PC-3 (cell line): ENCODE results near the gene DPM3. TPM values are rescaled to one million over a fixed set of nuclear protein-coding genes. Genes with fewer than 3 reads are reported as not detected.
"Not testable (repeated sequence)": the region's sequence is repeated elsewhere in the genome, so short reads cannot be mapped to it uniquely, and the experiment has no call there.

ENCODE experiments used
- ATAC-seq: fragments of 200-7000 bp; cut with Tn5 transposase; 2 replicates; pipeline ENCODE4 v1.9.1; 2020; ENCODE audit warnings: mild to moderate bottlenecking, moderate library complexity
- Bru-seq: library from RNA; stranded (reverse); fragments of 400-500 nt; gene quantifications from one replicate; lab custom pipeline; 2021; lab: Mats Ljungman, UMichigan
- BruChase-seq, 2 experiments: library from RNA; stranded (reverse); fragments of 400-500 nt; gene quantifications; one replicate each; lab custom pipeline; 2021; lab: Mats Ljungman, UMichigan
- BruUV-seq: library from RNA; stranded (reverse); fragments of 400-500 nt; replicated peaks from 2 replicates; lab custom pipeline; 2021; lab: Mats Ljungman, UMichigan
- CTCF ChIA-PET: fragments of 300-600 bp; sonication (Branson Sonifier 250); formaldehyde crosslinking; loops from one replicate; lab custom pipeline; 2022; ENCODE audit warnings: antibody characterized with exemption; lab: Charles Lee
- POLR2A ChIA-PET: fragments of 300-600 bp; sonication (Branson Sonifier 250); formaldehyde crosslinking; loops from one replicate; lab custom pipeline; 2022; ENCODE audit warnings: antibody characterized with exemption; ENCODE audit not compliant: unreplicated experiment; lab: Charles Lee
- DNase-seq: peaks from one replicate; pipeline ENCODE4 v3.0.0-alpha.2; 2015
- H2AFZ ChIP-seq: fragments of 300-600 bp; sonication (generic); 2 replicates; pipeline ENCODE4 v1.6.0; 2016; ENCODE audit warnings: antibody characterized with exemption, low read length
- H3F3A ChIP-seq: fragments of 300-600 bp; sonication (generic); one replicate; pipeline ENCODE4 v1.6.0; 2017; ENCODE audit warnings: antibody characterized with exemption, low read length, control low read depth, mild to moderate bottlenecking; ENCODE audit not compliant: unreplicated experiment
- H3K27ac ChIP-seq: fragments of 300-600 bp; sonication (generic); 2 replicates; pipeline ENCODE4 v1.5.1; 2016; ENCODE audit warnings: mild to moderate bottlenecking, low read length
- H3K27me3 ChIP-seq: fragments of 300-600 bp; sonication (generic); 2 replicates; pipeline ENCODE4 v1.6.1; 2016; ENCODE audit warnings: low read length, mixed read lengths
- H3K36me3 ChIP-seq: fragments of 300-600 bp; sonication (generic); 2 replicates; pipeline ENCODE4 v1.6.1; 2016; ENCODE audit warnings: low read depth, mixed run types, low read length, mixed read lengths
- H3K4me1 ChIP-seq: fragments of 300-600 bp; sonication (generic); 2 replicates; pipeline ENCODE4 v1.5.1; 2016; ENCODE audit warnings: low read length; ENCODE audit not compliant: insufficient read depth
- H3K4me2 ChIP-seq: fragments of 300-600 bp; sonication (generic); 2 replicates; pipeline ENCODE4 v1.6.0; 2016; ENCODE audit warnings: low read length
- H3K4me3 ChIP-seq: fragments of 300-600 bp; sonication (generic); 2 replicates; pipeline ENCODE4 v1.5.1; 2016; ENCODE audit warnings: mild to moderate bottlenecking, low read length, mixed read lengths
- H3K79me2 ChIP-seq: fragments of 300-600 bp; sonication (generic); 2 replicates; pipeline ENCODE4 v1.6.1; 2017; ENCODE audit warnings: low read length, mixed read lengths
- H3K9ac ChIP-seq: fragments of 300-600 bp; sonication (generic); 2 replicates; pipeline ENCODE4 v1.6.0; 2016; ENCODE audit warnings: mild to moderate bottlenecking, low read length
- H3K9me2 ChIP-seq: fragments of 300-600 bp; sonication (generic); replicated peaks from 2 replicates; pipeline ENCODE4 v1.6.1; 2016; ENCODE audit warnings: mixed run types, low read length, mixed read lengths
- H3K9me3 ChIP-seq: fragments of 300-600 bp; sonication (generic); 2 replicates; pipeline ENCODE4 v1.6.1; 2016; ENCODE audit warnings: low read length, mixed read lengths
- H4K20me1 ChIP-seq: fragments of 300-600 bp; sonication (generic); 2 replicates; pipeline ENCODE4 v1.6.1; 2016; ENCODE audit warnings: low read length, mixed read lengths
- EZH2 ChIP-seq: fragments of 300-600 bp; sonication (generic); IDR thresholded peaks from one replicate; pipeline ENCODE4 v1.6.1; 2017; ENCODE audit warnings: antibody characterized with exemption, mild to moderate bottlenecking, low read length; ENCODE audit not compliant: unreplicated experiment
- EZH2phosphoT487 ChIP-seq: fragments of 300-600 bp; sonication (generic); IDR thresholded peaks from 2 replicates; pipeline ENCODE4 v1.6.1; 2018; ENCODE audit warnings: mild to moderate bottlenecking, antibody characterized with exemption, low read length, borderline replicate concordance
- intact Hi-C: fragments of 100-400 bp; cut with micrococcal nuclease; formaldehyde crosslinking; loops from 2 replicates; pipeline ENCODE4 v1.9.0; 2023
- long read RNA-seq: library from polyadenylated mRNA; unstranded; transcript quantifications from one replicate; pipeline ENCODE4 v2.0.0, GENCODE V29; 2021; ENCODE audit not compliant: unreplicated experiment
- total RNA-seq: library from RNA; depleted of rRNA; stranded (reverse); fragments of >200 nt; gene quantifications from 2 replicates; pipeline ENCODE4 v1.2.3, GENCODE V29; 2014; rRNA removed
- TF ChIP-seq, protein P1 (sequence below): fragments of 300-600 bp; sonication (generic); conservative IDR thresholded peaks from 2 replicates; pipeline ENCODE4 v1.5.1; 2017; ENCODE audit warnings: antibody characterized with exemption, low read depth, mild to moderate bottlenecking, low read length

Gene DPM3, protein sequence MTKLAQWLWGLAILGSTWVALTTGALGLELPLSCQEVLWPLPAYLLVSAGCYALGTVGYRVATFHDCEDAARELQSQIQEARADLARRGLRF
- 53.6 and 74.3 TPM in 2 replicates for total RNA-seq
- Bru-seq, nascent RNA: percentile 93 among the genes with signal in this experiment
- percentile 97 among the genes with signal in this experiment for BruChase-seq, experiment 1, labeled RNA remaining after a 6-hour chase
- BruChase-seq, experiment 2, labeled RNA remaining after a 2-hour chase: percentile 92 among the genes with signal in this experiment
- long read RNA-seq, transcript DPM3-202 (1 exons, 517 nt): minor isoform, 25 of 55 reads
- long read RNA-seq, transcript DPM3-203 (2 exons, 409 nt): major isoform, 29 of 55 reads
- long read RNA-seq, partial matches to known transcripts: 0 of 55 reads
- long read RNA-seq, other reads (novel, unspliced or antisense): 0 of 55 reads

DNA sequence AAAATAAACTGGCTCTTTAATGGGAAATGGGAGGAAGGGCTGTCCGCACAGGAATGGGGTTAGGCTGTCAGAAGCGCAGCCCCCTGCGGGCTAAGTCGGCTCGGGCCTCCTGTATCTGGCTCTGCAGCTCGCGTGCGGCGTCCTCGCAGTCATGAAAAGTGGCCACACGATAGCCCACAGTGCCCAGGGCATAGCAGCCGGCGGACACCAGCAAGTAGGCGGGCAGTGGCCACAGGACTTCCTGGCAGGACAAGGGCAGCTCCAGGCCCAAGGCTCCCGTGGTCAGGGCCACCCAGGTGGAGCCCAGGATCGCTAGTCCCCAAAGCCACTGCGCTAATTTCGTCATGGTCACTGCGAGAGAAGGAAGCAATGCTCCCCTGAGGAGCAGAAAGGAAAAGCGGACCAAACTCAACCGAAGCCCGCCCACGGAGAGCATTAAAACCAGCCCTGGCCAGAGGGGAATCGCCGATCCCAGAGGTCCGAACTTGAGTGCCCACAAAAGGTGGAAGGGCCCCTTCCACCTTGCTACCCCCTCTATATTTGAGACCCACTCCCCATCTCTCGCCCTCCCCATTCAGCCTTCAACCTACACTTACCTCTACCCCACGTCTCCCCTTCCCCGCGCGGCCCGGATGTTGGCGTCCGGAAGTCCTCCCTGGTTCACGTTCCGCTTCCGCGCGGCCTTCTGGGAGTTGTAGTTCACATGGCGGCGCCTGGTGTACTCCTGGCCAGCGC is at the start of gene DPM3:
DPM3 (minus strand) TSS at position 637 of the 735 bp plus-strand sequence; CDS start at position 346, 291 bp downstream.
- intact Hi-C loops: loop anchor here (5.0 kb wide), 1 partner anchor 168 kb away; the partner anchor contains the start of genes CKS1B and SHC1
- no peaks in the 10 kb centered on the region for H3K9me3 ChIP-seq
- H3F3A ChIP-seq: no peaks in the 10 kb centered on the region
- H3K36me3 ChIP-seq: peaks cover 3% of the 10 kb centered on the region; the same call in 1 of the 2 replicates
- peak within 1 kb of the TSS; percentile 94 for H3K4me2 ChIP-seq
- H3K4me1 ChIP-seq: peaks cover 27% of the 10 kb centered on the region
- TSS peak; percentile 62 for BruUV-seq
- H3K27ac ChIP-seq: peak within 1 kb of the TSS; percentile 61
- DNase-seq (peak; percentile 88), ATAC-seq (peak; percentile 63)
- H3K9ac ChIP-seq: peak within 1 kb of the TSS; percentile 82
- H3K9me2 ChIP-seq: no peaks in the 10 kb centered on the region
- peaks cover 37% of the 10 kb centered on the region for H3K79me2 ChIP-seq
- ChIA-PET CTCF (no interaction called here), POLR2A (interaction anchor here (0.9 kb wide), 1 partner anchor 10 kb away, joined by 5 read pairs; no protein-coding TSS in a partner anchor)
- peak within 1 kb of the TSS; percentile 74 for H3K4me3 ChIP-seq
- TF ChIP-seq EZH2 (no peak), EZH2phosphoT487 (no peak)
- TF ChIP-seq, protein P1, sequence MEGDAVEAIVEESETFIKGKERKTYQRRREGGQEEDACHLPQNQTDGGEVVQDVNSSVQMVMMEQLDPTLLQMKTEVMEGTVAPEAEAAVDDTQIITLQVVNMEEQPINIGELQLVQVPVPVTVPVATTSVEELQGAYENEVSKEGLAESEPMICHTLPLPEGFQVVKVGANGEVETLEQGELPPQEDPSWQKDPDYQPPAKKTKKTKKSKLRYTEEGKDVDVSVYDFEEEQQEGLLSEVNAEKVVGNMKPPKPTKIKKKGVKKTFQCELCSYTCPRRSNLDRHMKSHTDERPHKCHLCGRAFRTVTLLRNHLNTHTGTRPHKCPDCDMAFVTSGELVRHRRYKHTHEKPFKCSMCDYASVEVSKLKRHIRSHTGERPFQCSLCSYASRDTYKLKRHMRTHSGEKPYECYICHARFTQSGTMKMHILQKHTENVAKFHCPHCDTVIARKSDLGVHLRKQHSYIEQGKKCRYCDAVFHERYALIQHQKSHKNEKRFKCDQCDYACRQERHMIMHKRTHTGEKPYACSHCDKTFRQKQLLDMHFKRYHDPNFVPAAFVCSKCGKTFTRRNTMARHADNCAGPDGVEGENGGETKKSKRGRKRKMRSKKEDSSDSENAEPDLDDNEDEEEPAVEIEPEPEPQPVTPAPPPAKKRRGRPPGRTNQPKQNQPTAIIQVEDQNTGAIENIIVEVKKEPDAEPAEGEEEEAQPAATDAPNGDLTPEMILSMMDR: no peak
- no peaks in the 10 kb centered on the region for H3K27me3 ChIP-seq
- peak within 1 kb of the TSS; percentile 98 for H2AFZ ChIP-seq
- H4K20me1 ChIP-seq: no peaks in the 10 kb centered on the region

DNA sequence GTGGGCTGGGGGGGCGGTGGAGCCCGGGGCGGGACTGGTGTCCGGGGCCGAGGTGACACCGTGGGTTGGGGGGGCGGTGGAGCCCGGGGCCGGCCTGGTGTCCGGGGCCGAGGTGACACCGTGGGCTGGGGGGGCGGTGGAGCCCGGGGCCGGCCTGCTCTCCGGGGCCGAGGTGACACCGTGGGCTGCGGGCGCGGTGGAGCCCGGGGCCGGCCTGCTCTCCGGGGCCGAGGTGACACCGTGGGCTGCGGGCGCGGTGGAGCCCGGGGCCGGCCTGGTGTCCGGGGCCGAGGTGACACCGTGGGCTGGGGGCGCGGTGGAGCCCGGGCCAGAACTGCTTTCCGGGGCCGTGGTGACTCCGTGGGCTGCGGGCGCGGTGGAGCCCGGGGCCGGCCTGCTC is 49.6 kb upstream of the DPM3 start:
- H3K4me2 ChIP-seq, H3K36me3 ChIP-seq, H3K27me3 ChIP-seq, H2AFZ ChIP-seq, H4K20me1 ChIP-seq, H3K9me2 ChIP-seq, H3K27ac ChIP-seq, H3K9ac ChIP-seq, H3K4me3 ChIP-seq, CTCF ChIA-PET, H3K9me3 ChIP-seq, ATAC-seq, POLR2A ChIA-PET, H3F3A ChIP-seq, BruUV-seq, DNase-seq, H3K79me2 ChIP-seq: not testable (repeated sequence)
- intact Hi-C loops: loop anchor here (5.0 kb wide), 1 partner anchor 37 kb away; no protein-coding TSS in a partner anchor
- H3K4me1 ChIP-seq: peaks cover 20% of the 10 kb centered on the region

DNA sequence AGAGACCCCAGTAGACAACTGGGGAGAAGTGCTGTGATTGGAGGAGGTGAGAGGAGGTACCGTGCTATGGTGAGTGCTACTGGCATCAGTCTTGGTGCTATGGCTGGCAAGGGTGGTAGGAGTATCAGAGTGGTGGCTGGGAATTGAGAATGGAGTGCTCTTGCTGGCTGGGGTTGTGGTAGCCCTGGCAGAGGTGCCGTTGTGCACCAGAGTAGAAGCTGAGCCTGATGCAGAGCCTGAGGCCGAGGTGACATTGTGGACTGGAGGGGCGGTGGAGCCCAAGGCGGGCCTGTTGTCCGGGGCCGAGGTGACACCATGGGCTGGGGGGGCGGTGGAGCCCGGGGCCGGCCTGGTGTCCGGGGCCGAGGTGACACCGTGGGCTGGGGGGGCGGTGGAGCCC is 47.9 kb upstream of the DPM3 start:
- Histone ChIP-seq H2AFZ (no peak overlapping the region), H3K9me3 (no peaks in the 10 kb centered on the region), H3K9ac (no peak overlapping the region), H3K79me2 (no peaks in the 10 kb centered on the region), H3K27me3 (no peaks in the 10 kb centered on the region), H3K4me2 (no peak overlapping the region), H3K9me2 (no peaks in the 10 kb centered on the region), H3K36me3 (no peaks in the 10 kb centered on the region), H3F3A (peaks cover 3% of the 10 kb centered on the region), H4K20me1 (no peaks in the 10 kb centered on the region), H3K4me1 (peaks cover 9% of the 10 kb centered on the region), H3K27ac (no peak overlapping the region), H3K4me3 (no peak overlapping the region)
- POLR2A ChIA-PET: no interaction called here
- DNase-seq (no peak), ATAC-seq (no peak)
- CTCF ChIA-PET: no interaction called here
- BruUV-seq: no TSS peak
- intact Hi-C loops: no loop called here
- TF ChIP-seq, protein P1: no peak
- no peak for TF ChIP-seq EZH2phosphoT487
- no peak for TF ChIP-seq EZH2
